ENCODE measurements around the gene ALOX5.
A peak's percentile ranks its signal among the peaks of the same experiment; 100 is the strongest.

The ALOX5 gene

GRCh38 chr10:45380903-45381620 lies 7.0 kb downstream of the ALOX5 start:
- no peaks in the 10 kb centered on the region for H3K27me3 ChIP-seq (ENCODE audit: insufficient read depth, poor library complexity, severe bottlenecking)
- TF ChIP-seq SPI1 (IDR thresholded peaks at IDR 0.05; ENCODE audit: borderline replicate concordance, low read depth) (peak; percentile 68), CTCF (IDR thresholded peaks at IDR 0.05; ENCODE audit: insufficient read depth, low read length) (no peak), GABPA (IDR thresholded peaks at IDR 0.05; ENCODE audit: low read depth) (no peak), POLR2AphosphoS5 (IDR thresholded peaks at IDR 0.05; ENCODE audit: low read depth) (no peak), REST (IDR thresholded peaks at IDR 0.05; ENCODE audit: insufficient replicate concordance, low read depth) (no peak)
- H3K4me3 ChIP-seq (replicated peaks; ENCODE audit: insufficient read depth, low read length): no peak overlapping the region
- peak overlapping the region; percentile 85 for H3K27ac ChIP-seq (replicated peaks)
- DNase-seq (ENCODE audit: low read depth in 1 of 2, low spot score in 1 of 2): peak; percentile 61 to 70

GRCh38 chr10:45382591-45382990 lies 8.6 kb downstream of the ALOX5 start:
- no peak for DNase-seq (ENCODE audit: low read depth in 1 of 2, low spot score in 1 of 2)
- H3K27ac ChIP-seq (replicated peaks): no peak overlapping the region
- TF ChIP-seq REST (IDR thresholded peaks at IDR 0.05; ENCODE audit: insufficient replicate concordance, low read depth) (no peak), POLR2AphosphoS5 (IDR thresholded peaks at IDR 0.05; ENCODE audit: low read depth) (no peak), CTCF (IDR thresholded peaks at IDR 0.05; ENCODE audit: insufficient read depth, low read length) (no peak), SPI1 (IDR thresholded peaks at IDR 0.05; ENCODE audit: borderline replicate concordance, low read depth) (no peak), GABPA (IDR thresholded peaks at IDR 0.05; ENCODE audit: low read depth) (no peak)
- H3K4me3 ChIP-seq (replicated peaks; ENCODE audit: insufficient read depth, low read length): no peak overlapping the region
- H3K27me3 ChIP-seq (ENCODE audit: insufficient read depth, poor library complexity, severe bottlenecking): no peaks in the 10 kb centered on the region

GRCh38 chr10:45383682-45384330 lies 9.8 kb downstream of the ALOX5 start:
- TF ChIP-seq SPI1 (IDR thresholded peaks at IDR 0.05; ENCODE audit: borderline replicate concordance, low read depth) (peak; percentile 93), REST (IDR thresholded peaks at IDR 0.05; ENCODE audit: insufficient replicate concordance, low read depth) (peak; percentile 14), GABPA (IDR thresholded peaks at IDR 0.05; ENCODE audit: low read depth) (no peak)
- DNase-seq (ENCODE audit: low read depth in 1 of 2, low spot score in 1 of 2): peak in 1 of 2 experiments; percentile 46
- Histone ChIP-seq H3K4me3 (replicated peaks; ENCODE audit: insufficient read depth, low read length) (no peak overlapping the region), H3K27ac (replicated peaks) (peak overlapping the region; percentile 27), H3K27me3 (ENCODE audit: insufficient read depth, poor library complexity, severe bottlenecking) (no peaks in the 10 kb centered on the region)
